ENCODE measurements around the gene URB1. TPM values are rescaled to one million over a fixed set of nuclear protein-coding genes. Genes with fewer than 3 reads are reported as not detected.
"Not testable (repeated sequence)": the region's sequence is repeated elsewhere in the genome, so short reads cannot be mapped to it uniquely, and the experiment has no call there.

URB1 gene
- total RNA-seq, 1 donor from 2014 or later = 24.4 TPM

DNA sequence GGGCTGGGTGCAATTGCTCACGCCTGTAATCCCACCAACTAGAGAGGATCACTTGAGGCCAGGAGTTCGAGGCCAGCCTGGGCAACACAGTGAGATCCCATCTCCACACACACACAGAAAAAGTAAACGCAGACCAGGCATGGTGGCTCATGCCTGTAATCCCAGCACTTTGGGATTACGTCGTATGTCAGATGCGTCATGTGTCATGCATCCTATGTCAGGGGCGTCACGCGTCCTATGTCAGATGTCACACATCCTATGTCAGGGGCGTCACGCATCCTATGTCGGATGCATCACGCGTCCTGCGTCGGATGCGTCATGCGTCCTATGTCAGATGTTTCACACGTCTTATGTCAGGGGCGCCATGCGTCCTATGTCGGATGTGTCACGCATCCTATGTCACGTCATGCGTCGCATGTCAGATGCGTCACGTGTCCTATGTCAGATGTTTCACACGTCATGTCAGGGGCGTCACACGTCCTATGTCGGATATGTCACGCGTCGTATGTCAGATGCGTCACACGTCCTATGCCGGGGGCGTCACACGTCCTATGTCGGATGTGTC is 92.6 kb downstream of the URB1 start:
- intact Hi-C loops (cut with micrococcal nuclease) = no loop called here

DNA sequence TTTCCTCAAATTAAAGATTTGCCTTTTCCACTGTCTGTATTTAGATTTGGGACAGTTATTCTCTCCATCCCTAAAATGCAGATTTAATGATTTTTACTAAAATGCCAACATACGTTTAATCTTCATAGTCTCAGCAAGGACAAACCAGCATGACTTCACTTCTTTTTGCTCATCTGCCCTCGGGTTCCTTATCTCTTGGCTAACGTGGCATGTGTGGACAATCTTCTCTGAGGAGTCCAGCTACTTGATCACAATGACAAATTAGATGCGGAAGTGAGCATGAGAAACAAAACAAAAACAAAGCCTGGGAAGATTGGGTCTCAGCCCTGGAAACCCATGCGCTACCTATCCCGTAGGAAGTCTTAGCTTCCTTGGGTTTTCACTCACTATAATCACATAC is 93.1 kb downstream of the URB1 start:
- intact Hi-C loops (cut with micrococcal nuclease) = no loop called here

DNA sequence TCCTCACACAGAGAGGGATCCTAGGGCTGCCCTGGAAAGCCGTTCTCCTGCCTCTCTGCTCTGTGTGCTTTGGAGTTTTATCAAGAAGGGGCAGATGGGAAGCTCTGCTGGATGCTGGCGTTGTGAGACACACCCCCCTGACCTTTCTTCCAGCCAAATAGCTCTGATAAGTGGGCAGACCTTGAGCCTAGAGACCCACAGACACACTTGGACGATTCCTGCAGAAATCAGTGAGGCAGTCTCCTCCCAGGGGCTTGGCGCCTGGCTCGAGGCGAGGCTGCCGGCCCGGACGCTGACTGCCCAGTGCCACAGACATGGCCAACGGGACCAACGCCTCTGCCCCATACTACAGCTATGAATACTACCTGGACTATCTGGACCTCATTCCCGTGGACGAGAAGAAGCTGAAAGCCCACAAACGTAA is 94.1 kb downstream of the URB1 start, which contains the start of gene MRAP:
TSS of gene MRAP (plus strand) at position 198 of the 424 bp plus-strand sequence. CDS start at position 315, 117 bp downstream.
- intact Hi-C loops (cut with micrococcal nuclease) = no loop called here

DNA sequence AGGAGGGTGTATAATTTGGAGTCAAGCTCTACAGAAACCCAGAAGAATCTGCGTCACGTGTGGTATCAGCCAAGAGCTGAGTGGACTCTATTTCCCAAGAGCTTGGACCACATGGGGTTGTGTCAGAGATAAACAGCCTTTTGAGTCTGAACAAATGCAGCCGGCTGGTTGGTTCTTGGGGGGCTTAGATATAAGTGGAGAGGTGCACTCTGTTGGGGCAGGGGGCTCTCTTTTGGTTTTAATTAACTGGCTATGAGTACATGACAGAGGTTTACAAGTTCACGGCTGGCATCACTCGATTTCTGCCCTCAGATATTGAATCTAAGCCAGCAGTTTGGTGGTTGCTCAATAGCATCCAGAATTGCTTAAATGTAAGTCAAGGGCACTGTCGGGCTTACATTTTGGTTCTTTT is 94.7 kb downstream of the URB1 start:
- intact Hi-C loops (cut with micrococcal nuclease) = no loop called here

DNA sequence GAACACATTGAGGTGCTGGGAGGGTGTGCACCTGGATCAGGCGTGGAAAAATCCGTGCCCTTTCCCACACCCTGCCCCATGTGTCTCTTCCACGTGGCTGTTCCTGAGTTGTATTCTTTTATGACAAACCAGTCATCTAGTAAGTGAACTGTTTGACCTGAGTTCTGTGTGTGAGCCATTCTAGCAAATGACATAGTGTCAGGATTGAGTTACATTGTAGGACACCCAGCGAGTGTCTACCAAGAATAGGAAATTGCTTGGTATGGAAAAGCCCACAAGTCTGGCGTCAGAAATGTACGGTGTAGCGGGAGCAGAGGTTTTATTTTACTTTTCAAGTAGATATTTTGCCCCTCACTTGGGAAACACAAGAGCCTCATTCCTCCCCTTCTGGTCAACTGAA is 95.4 kb downstream of the URB1 start:
- intact Hi-C loops (cut with micrococcal nuclease) = no loop called here

DNA sequence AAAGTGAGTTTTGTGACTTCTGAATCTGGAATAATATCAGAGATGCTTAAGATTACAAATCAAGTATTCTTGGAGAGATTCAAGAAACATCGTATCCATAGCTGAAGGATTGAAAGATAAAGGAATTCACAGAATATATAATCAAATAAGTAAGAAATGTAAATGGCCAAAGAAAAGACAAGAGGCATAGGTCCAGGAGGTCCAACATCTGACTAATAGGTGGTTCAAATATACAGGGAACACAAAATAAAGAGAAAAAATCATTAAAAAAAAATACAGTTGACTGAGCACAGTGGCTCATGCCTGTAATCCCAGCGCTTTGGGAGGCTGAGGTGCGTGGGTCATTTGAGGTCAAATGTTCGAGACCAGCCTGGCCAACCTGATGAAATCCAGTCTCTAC is 107.3 kb downstream of the URB1 start:
- intact Hi-C loops (cut with micrococcal nuclease) = loop anchor here (10.0 kb wide), 1 partner anchor 791 kb away; no protein-coding TSS in a partner anchor

DNA sequence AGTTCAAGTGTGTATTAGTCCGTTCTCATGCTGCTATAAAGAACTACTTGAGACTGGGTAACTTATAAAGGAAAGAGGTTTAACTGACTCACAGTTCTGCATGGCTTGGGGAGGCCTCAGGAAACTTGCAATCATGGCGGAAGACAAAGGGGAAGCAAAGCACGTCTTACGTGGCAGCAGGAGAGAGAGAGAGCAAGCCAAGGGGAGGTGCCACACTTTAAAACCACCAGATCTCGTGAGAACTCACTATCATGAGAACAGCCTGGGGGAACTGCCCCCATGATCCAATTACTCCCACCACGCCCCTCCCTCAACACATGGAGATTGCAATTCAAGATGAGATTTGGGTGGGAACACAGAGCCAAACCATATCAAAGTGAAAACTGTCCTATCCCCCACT is 109.8 kb downstream of the URB1 start:
- intact Hi-C loops (cut with micrococcal nuclease) = loop anchor here (10.0 kb wide), 1 partner anchor 788 kb away; no protein-coding TSS in a partner anchor

DNA sequence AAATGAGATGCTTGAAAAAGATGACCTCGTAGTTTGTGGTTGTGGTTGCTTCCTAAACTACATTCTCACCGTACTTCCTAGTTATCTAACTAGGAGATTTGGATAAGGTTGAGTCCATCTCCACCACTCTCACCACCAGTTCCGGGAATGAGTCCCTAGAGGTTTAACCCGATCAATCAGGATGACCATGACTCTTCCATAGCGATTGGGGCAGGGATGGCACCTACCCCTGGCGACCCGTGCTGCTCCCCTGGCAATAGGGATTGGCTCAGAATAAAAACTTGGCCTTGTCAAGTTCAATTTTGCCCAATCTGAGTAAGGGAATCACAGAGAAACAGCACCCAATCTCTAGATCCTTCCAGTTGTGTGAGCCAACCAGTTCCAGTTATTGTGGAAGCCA is 111.3 kb downstream of the URB1 start:
- intact Hi-C loops (cut with micrococcal nuclease) = loop anchor here (10.0 kb wide), 1 partner anchor 787 kb away; no protein-coding TSS in a partner anchor

DNA sequence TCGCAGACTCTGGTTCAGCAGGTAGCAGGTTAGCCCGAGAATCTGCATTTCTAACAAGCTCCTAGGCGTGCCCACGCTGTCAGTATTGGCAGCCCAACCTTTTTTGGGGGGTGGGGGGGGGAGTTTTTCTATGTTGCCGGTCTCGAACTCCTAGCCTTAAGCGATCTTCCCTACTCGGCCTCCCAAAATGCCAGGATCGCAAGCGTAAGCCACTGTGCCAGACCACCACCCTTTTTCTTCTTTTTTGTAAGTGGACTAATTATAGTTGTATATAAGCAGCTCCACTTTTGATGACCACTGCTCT is 113.5 kb downstream of the URB1 start:
- intact Hi-C loops (cut with micrococcal nuclease) = loop anchor here (1.0 to 5.0 kb wide), 9 partner anchors 114 to 1363 kb away; partner anchors contain the start of genes CFAP298, DNAJC28, EVA1C and ITSN1

DNA sequence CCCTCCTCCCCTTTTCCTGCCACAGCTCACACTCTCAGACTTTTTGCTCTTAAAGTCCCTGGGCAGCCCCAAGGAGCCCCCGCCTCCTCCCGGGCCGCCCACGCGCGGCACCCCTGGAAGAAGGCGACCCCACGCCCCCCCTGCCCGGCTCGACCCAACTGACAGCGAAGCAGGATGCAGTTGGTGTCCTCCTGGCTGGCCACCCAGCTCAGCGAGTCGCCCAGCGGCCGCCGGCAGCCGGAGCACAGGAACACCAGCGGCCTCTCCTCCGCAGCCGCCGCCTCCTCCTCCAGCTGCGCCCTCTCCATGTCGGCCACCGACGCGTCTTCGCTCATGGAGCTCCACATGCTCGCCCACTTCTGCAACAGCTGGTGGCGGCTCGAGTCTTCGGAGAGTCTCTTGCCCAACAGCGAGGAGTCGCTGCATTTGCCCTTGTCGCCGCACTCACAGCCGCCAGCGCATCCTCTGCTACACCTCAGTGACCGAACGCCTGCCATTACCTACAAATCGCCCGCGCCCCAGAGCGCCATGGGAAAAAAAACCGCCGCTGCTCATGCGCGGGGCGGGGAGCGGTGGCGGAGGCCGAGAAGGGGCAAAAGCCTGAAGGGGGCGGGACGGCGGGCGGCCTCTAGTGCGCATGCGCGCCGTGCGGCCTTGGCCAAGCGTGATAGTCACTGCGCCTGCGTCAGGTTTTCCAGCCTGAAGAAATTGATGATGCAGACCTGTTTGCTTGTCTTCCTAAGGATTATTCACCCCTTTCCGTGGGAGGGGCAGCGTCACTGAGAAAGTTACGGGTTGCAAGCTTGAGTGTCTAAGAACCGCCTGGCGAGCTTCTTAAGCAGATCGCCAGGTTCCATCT is 114.1 kb downstream of the URB1 start, which contains the start of gene MIS18A:
TSS of gene MIS18A (minus strand) at position 532 of the 859 bp plus-strand sequence. CDS start at position 497, 35 bp downstream.
- intact Hi-C loops (cut with micrococcal nuclease) = loop anchor here (1.0 to 5.0 kb wide), 11 partner anchors 115 to 1364 kb away; partner anchors contain the start of genes CFAP298, DNAJC28, EVA1C and ITSN1

DNA sequence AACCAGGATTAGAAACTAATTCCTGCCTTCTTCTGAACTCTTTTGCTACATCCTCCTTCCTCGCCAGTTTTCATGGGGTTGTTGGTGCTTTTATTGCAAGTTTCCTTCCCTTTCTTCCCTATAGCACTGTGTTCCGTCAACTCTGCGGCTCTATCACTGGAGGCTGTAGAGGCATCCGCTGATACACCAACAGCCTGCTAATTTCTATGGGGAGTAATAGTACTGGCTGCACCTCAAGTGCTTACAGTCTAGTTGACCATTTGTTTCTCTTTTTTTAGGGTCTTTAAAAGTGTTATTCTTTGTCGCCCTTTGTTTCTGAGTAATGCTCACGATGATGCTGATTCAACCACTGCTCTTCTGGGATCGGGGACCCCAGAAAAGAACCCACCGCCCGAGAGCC is 114.7 kb downstream of the URB1 start:
- intact Hi-C loops (cut with micrococcal nuclease) = loop anchor here (1.0 to 5.0 kb wide), 5 partner anchors 134 to 1365 kb away; partner anchors contain the start of genes DNAJC28, EVA1C, ITSN1 and SCAF4

DNA sequence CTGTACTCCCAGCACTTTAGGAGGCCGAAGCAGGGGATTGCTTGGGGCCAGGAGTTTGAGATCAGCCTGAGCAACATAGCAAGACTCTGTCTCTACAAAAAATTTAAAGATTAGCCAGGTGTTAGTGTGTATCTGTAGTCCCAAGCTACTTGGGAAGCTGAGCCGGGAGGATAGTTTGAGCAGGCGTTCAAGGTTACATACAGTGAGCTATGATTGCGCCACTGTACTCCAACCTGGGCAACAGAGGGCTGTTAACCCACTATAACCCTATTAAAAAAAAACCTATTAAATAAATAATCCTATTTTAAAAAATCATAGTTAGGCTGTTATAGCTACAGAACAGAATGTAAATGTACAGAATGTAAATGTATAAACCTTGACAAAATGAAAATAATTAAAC is 116.1 kb downstream of the URB1 start:
- intact Hi-C loops (cut with micrococcal nuclease) = loop anchor here (5.0 kb wide), 2 partner anchors 136 to 1216 kb away; partner anchors contain the start of genes DNAJC28 and EVA1C

DNA sequence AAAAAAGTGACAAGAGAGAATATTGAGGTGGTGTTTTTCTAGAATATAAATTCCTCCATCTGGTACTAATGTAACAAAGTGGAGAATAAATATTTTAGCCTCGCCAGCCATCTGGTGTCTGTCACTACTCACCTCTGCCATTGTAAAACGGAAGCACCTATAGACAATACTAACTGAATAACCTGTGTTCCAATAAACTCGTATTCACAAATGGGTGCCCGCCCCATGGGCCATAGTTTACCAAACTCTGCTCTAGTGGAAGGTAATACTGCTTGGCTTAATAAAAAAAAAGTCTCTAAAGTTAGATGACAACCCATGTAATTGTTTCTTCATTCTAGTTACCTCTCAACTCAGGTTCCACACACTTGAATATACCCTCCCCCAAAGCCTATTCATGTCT is 122.1 kb downstream of the URB1 start:
- intact Hi-C loops (cut with micrococcal nuclease) = no loop called here

DNA sequence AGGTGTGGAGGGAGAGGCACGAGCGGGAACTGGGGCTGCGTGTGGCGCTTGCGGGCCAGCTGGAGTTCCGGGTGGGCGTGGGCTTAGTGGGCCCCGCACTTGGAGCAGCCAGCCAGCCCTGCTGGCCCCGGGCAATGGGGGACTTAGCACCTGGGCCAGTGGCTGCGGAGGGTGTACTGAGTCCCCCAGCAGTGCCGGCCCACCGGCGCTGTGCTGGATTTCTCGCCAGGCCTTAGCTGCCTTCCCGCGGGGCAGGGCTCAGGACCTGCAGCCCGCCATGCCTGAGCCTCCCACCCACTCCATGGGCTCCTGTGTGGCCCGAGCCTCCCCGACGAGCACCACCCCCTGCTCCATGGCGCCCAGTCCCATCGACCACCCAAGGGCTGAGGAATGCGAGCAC is 127.5 kb downstream of the URB1 start:
- intact Hi-C loops (cut with micrococcal nuclease) = not testable (repeated sequence)

DNA sequence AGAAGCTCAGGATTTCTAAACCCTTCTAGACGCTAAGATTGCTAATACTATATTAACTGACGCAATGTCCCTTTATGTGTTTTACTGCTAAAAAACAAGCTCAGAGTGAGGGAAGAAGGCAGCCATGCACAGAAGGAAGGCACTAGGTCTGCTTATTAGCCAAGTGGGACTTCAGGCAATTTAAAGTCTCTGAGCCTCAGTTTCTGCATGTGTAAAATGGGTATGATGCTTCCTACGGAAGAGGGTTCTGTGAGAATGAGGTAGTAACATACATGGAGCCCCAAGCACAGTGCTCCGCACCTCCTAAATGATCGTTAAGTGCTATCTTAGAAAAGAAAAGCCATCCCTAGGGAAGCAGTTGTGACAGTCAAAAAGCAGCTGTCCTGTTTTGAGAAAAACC is 130.9 kb downstream of the URB1 start:
- intact Hi-C loops (cut with micrococcal nuclease) = no loop called here

Other genes starting within 250 kb of the URB1 start
- 17.0 and 20.8 TPM in 2 replicates for gene MIS18A, start 114.0 kb downstream of the URB1 start, total RNA-seq
- not detected in 2 replicates for gene MRAP, start 94.2 kb downstream of the URB1 start, total RNA-seq
- 2.2 and 2.8 TPM in 2 replicates for gene EVA1C, start 19.7 kb upstream of the URB1 start, total RNA-seq
- gene TCP10L, start 192.5 kb upstream of the URB1 start, total RNA-seq = 0.95 and 1.6 TPM in 2 replicates
- gene CFAP298, start 219.4 kb upstream of the URB1 start, total RNA-seq = 34.2 and 40.1 TPM in 2 replicates